ENCODE measurements around the gene CMBL.

GRCh38 chr5:10300246-10300645 is 7.5 kb downstream of the CMBL start:
- TF ChIP-seq POLR2AphosphoS5 (IDR thresholded peaks at IDR 0.05) (no peak), POLR2A (IDR thresholded peaks at IDR 0.05) (no peak), CTCF (IDR thresholded peaks at IDR 0.05) (no peak), EP300 (IDR thresholded peaks at IDR 0.05) (no peak)
